Cardiac fibroblast (primary cell): Measurements from ENCODE around the gene COQ8A.
"Not testable (repeated sequence)": the region's sequence is repeated elsewhere in the genome, so short reads cannot be mapped to it uniquely, and the experiment has no call there.

Experiments used
- DNase-seq, 2 donors: peaks; one replicate each; pipeline versions ENCODE4 v3.0.0 to v3.0.0-alpha.2; 2010; ENCODE audit warnings: low read depth in 2 of 2
- H3K4me3 ChIP-seq, 2 donors: replicated peaks in 1 of 2; 1 replicate in 1 of 2; 2 replicates in 1 of 2; pipeline ENCODE4 v1.5.1; 2011; ENCODE audit warnings: low read depth in 2 of 2, low read length in 2 of 2, mild to moderate bottlenecking in 2 of 2, moderate library complexity in 1 of 2
- CTCF ChIP-seq: IDR thresholded peaks from one replicate; pipeline ENCODE4 v1.5.1; 2011; ENCODE audit warnings: low read depth, mild to moderate bottlenecking, low read length, inconsistent platforms

The COQ8A gene

GRCh38 chr1:226950871-226951270 is 10.8 kb downstream of the COQ8A start:
- no peak for DNase-seq
- TF ChIP-seq CTCF = no peak

GRCh38 chr1:226951286-226952117 is 11.4 kb downstream of the COQ8A start:
- TF ChIP-seq CTCF = no peak
- DNase-seq = no peak

More at GRCh38 chr1:226950871-226951270, 10.8 kb downstream of the COQ8A start:
- H3K4me3 ChIP-seq = no peak overlapping the region

GRCh38 chr1:226952118-226952441 is 12.0 kb downstream of the COQ8A start:
- H3K4me3 ChIP-seq = no peak overlapping the region
- TF ChIP-seq CTCF = no peak
- DNase-seq = no peak

More at GRCh38 chr1:226951286-226952117, 11.4 kb downstream of the COQ8A start:
- no peak overlapping the region for H3K4me3 ChIP-seq

- no peak for DNase-seq
- TF ChIP-seq CTCF = no peak
- no peak overlapping the region for H3K4me3 ChIP-seq
Measured at GRCh38 chr1:226953175-226953800, 13.2 kb downstream of the COQ8A start.

- TF ChIP-seq CTCF = no peak
- DNase-seq = no peak
- H3K4me3 ChIP-seq = no peak overlapping the region
Measured at GRCh38 chr1:226954337-226954736, 14.2 kb downstream of the COQ8A start.

GRCh38 chr1:226954777-226955176 is 14.7 kb downstream of the COQ8A start:
- no peak overlapping the region for H3K4me3 ChIP-seq
- no peak for TF ChIP-seq CTCF
- no peak for DNase-seq

- not testable (repeated sequence) for DNase-seq, H3K4me3 ChIP-seq
Measured at GRCh38 chr1:226955857-226956256, 15.8 kb downstream of the COQ8A start.
